Measurements from ENCODE around the gene TATDN2.

TATDN2 gene

GRCh38 chr3:10244009-10244408, 4.2 kb upstream of the TATDN2 start:
- no peaks in the 10 kb centered on the region for H3K36me3 ChIP-seq (ENCODE audit: insufficient read depth, low read length)
- TF ChIP-seq EZH2 (IDR thresholded peaks at IDR 0.05), result no peak
- no peak for TF ChIP-seq POLR2AphosphoS5 (IDR thresholded peaks at IDR 0.05; ENCODE audit: borderline replicate concordance, low read depth, low read length)
- no peak for TF ChIP-seq FOXP2 (optimal IDR thresholded peaks at IDR 0.05; ENCODE audit: control extremely low read depth, extremely low read length, insufficient read depth)
- no peak for DNase-seq (ENCODE audit: low read depth, low spot score)
- no peak overlapping the region for H3K4me3 ChIP-seq
- H3K9ac ChIP-seq (ENCODE audit: insufficient read length), result no peak overlapping the region
- H3K9me3 ChIP-seq (ENCODE audit: low read depth, low read length), result no peaks in the 10 kb centered on the region
- no peak overlapping the region for H3K27ac ChIP-seq

- no peak for TF ChIP-seq EZH2 (IDR thresholded peaks at IDR 0.05)
- TF ChIP-seq FOXP2 (optimal IDR thresholded peaks at IDR 0.05; ENCODE audit: control extremely low read depth, extremely low read length, insufficient read depth), result no peak
- no peak for TF ChIP-seq POLR2AphosphoS5 (IDR thresholded peaks at IDR 0.05; ENCODE audit: borderline replicate concordance, low read depth, low read length)
- H3K4me3 ChIP-seq, result no peak overlapping the region
Observed at GRCh38 chr3:10245081-10245712, 3.1 kb upstream of the TATDN2 start.

GRCh38 chr3:10247679-10248183, 528 bp upstream of the TATDN2 start:
- Histone ChIP-seq H3K36me3 (ENCODE audit: insufficient read depth, low read length) (no peaks in the 10 kb centered on the region; the same call in 1 of the 2 replicates), H3K9ac (ENCODE audit: insufficient read length) (no peak overlapping the region), H3K9me3 (ENCODE audit: low read depth, low read length) (no peaks in the 10 kb centered on the region), H3K27ac (no peak overlapping the region), H3K4me3 (peak overlapping the region; percentile 87)
- no peak for DNase-seq (ENCODE audit: low read depth, low spot score)
- no peak for TF ChIP-seq FOXP2 (optimal IDR thresholded peaks at IDR 0.05; ENCODE audit: control extremely low read depth, extremely low read length, insufficient read depth)
- TF ChIP-seq EZH2 (IDR thresholded peaks at IDR 0.05), result no peak
- no peak for TF ChIP-seq POLR2AphosphoS5 (IDR thresholded peaks at IDR 0.05; ENCODE audit: borderline replicate concordance, low read depth, low read length)

More at GRCh38 chr3:10245081-10245712, 3.1 kb upstream of the TATDN2 start:
- Histone ChIP-seq H3K9me3 (ENCODE audit: low read depth, low read length) (no peaks in the 10 kb centered on the region), H3K36me3 (ENCODE audit: insufficient read depth, low read length) (no peaks in the 10 kb centered on the region), H3K27ac (no peak overlapping the region), H3K9ac (ENCODE audit: insufficient read length) (no peak overlapping the region)
- DNase-seq (ENCODE audit: low read depth, low spot score), result no peak

- no peak overlapping the region for H3K27ac ChIP-seq
- H3K9me3 ChIP-seq (ENCODE audit: low read depth, low read length), result no peaks in the 10 kb centered on the region
- TF ChIP-seq FOXP2 (optimal IDR thresholded peaks at IDR 0.05; ENCODE audit: control extremely low read depth, extremely low read length, insufficient read depth), result no peak
- H3K9ac ChIP-seq (ENCODE audit: insufficient read length), result peak overlapping the region; percentile 75
- peaks cover 5% of the 10 kb centered on the region; the same call in 1 of the 2 replicates for H3K36me3 ChIP-seq (ENCODE audit: insufficient read depth, low read length)
- no peak for DNase-seq (ENCODE audit: low read depth, low spot score)
- H3K4me3 ChIP-seq, result peak overlapping the region; percentile 87
Observed at GRCh38 chr3:10248984-10249748, 907 bp downstream of the TATDN2 start.

DNA sequence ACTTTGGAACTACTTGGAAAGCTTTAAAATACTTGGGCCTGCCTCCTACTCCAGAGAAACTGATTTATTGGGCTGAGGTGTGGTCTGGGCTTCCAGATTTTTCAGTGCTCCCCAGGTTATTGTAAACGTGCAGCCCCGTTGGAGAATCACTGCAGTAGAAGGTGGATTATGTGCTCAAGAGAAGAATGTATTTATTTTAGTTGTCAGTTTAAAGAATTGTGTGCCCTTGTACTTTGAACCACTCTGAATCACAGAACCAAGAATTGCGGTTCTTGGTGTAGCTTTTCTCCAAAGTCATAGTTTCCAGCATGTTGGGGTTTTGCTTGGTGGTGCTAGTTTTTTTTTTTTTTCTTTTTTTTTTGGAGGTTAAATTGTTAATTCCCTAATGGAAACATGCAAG, 1.6 kb downstream of the TATDN2 start:
- H3K27ac ChIP-seq, result no peak overlapping the region
- no peak for TF ChIP-seq POLR2AphosphoS5 (IDR thresholded peaks at IDR 0.05; ENCODE audit: borderline replicate concordance, low read depth, low read length)
- no peak for TF ChIP-seq FOXP2 (optimal IDR thresholded peaks at IDR 0.05; ENCODE audit: control extremely low read depth, extremely low read length, insufficient read depth)
- no peak for TF ChIP-seq EZH2 (IDR thresholded peaks at IDR 0.05)
- no peaks in the 10 kb centered on the region for H3K9me3 ChIP-seq (ENCODE audit: low read depth, low read length)
- peak overlapping the region; percentile 87 for H3K4me3 ChIP-seq
- DNase-seq (ENCODE audit: low read depth, low spot score), result no peak
- peak overlapping the region; percentile 75 for H3K9ac ChIP-seq (ENCODE audit: insufficient read length)
- peaks cover 5% of the 10 kb centered on the region; the same call in 1 of the 2 replicates for H3K36me3 ChIP-seq (ENCODE audit: insufficient read depth, low read length)

GRCh38 chr3:10251006-10251405, 2.7 kb downstream of the TATDN2 start:
- no peak for DNase-seq (ENCODE audit: low read depth, low spot score)
- Histone ChIP-seq H3K27ac (no peak overlapping the region), H3K4me3 (no peak overlapping the region), H3K36me3 (ENCODE audit: insufficient read depth, low read length) (peaks cover 8% of the 10 kb centered on the region; the same call in 1 of the 2 replicates), H3K9me3 (ENCODE audit: low read depth, low read length) (no peaks in the 10 kb centered on the region), H3K9ac (ENCODE audit: insufficient read length) (no peak overlapping the region)
- TF ChIP-seq EZH2 (IDR thresholded peaks at IDR 0.05), result no peak
- no peak for TF ChIP-seq POLR2AphosphoS5 (IDR thresholded peaks at IDR 0.05; ENCODE audit: borderline replicate concordance, low read depth, low read length)
- no peak for TF ChIP-seq FOXP2 (optimal IDR thresholded peaks at IDR 0.05; ENCODE audit: control extremely low read depth, extremely low read length, insufficient read depth)

DNA sequence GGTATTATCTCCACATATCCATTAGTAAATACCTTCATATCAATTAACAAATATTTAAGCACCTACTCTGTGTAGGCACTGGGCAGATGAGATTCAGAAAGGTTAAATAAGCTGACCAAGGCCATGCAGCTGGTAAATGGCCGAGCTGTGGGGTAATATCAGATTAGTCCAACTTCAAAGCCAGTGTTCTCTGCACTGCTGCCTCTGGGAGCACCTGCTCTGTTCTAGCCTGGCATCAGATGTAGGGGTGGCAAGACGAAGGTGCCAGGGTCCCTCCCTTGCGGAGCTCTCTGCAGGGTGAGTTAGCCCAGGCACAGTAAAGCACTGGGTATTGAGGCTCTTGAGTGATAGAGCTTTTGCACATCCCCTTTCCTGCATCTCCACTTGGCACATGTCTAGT, 5.5 kb downstream of the TATDN2 start:
- no peaks in the 10 kb centered on the region for H3K9me3 ChIP-seq (ENCODE audit: low read depth, low read length)
- DNase-seq (ENCODE audit: low read depth, low spot score), result no peak
- H3K4me3 ChIP-seq, result no peak overlapping the region
- TF ChIP-seq EZH2 (IDR thresholded peaks at IDR 0.05), result no peak
- TF ChIP-seq FOXP2 (optimal IDR thresholded peaks at IDR 0.05; ENCODE audit: control extremely low read depth, extremely low read length, insufficient read depth), result no peak
- TF ChIP-seq POLR2AphosphoS5 (IDR thresholded peaks at IDR 0.05; ENCODE audit: borderline replicate concordance, low read depth, low read length), result no peak
- H3K27ac ChIP-seq, result no peak overlapping the region
- H3K36me3 ChIP-seq (ENCODE audit: insufficient read depth, low read length), result peaks cover 9% of the 10 kb centered on the region; the same call in 1 of the 2 replicates
- H3K9ac ChIP-seq (ENCODE audit: insufficient read length), result no peak overlapping the region

DNA sequence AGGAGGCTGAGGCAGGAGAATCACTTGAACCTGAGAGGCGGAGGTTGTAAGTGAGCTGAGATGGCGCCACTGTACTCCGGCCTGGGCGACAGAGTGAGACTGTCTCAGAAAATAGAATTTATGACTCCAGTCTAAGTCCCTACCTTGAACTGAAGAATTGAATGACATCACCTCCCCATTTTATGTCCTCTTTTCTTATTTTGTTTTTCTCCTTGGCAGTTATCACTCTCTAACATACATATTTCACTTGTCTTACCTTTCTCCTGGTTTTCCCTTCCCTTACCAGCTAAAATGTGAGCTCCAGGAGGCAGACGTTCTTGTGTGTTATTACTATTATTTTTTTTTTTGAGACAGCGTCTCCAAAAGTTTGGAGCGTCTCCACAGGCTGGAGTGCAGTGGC, 7.6 kb downstream of the TATDN2 start:
- Histone ChIP-seq H3K4me3 (no peak overlapping the region), H3K9ac (ENCODE audit: insufficient read length) (no peak overlapping the region), H3K9me3 (ENCODE audit: low read depth, low read length) (no peaks in the 10 kb centered on the region), H3K27ac (no peak overlapping the region), H3K36me3 (ENCODE audit: insufficient read depth, low read length) (peaks cover 9% of the 10 kb centered on the region; the same call in 1 of the 2 replicates)
- DNase-seq (ENCODE audit: low read depth, low spot score), result no peak
- TF ChIP-seq EZH2 (IDR thresholded peaks at IDR 0.05) (no peak), POLR2AphosphoS5 (IDR thresholded peaks at IDR 0.05; ENCODE audit: borderline replicate concordance, low read depth, low read length) (no peak), FOXP2 (optimal IDR thresholded peaks at IDR 0.05; ENCODE audit: control extremely low read depth, extremely low read length, insufficient read depth) (no peak)
